ENCODE measurements around the gene DYDC1. TPM values are rescaled to one million over a fixed set of nuclear protein-coding genes. Genes with fewer than 3 reads are reported as not detected.

DYDC1 gene
- polyA plus RNA-seq, 1 of the 3 experiments (the other 2 are of a cell fraction): not detected

DNA sequence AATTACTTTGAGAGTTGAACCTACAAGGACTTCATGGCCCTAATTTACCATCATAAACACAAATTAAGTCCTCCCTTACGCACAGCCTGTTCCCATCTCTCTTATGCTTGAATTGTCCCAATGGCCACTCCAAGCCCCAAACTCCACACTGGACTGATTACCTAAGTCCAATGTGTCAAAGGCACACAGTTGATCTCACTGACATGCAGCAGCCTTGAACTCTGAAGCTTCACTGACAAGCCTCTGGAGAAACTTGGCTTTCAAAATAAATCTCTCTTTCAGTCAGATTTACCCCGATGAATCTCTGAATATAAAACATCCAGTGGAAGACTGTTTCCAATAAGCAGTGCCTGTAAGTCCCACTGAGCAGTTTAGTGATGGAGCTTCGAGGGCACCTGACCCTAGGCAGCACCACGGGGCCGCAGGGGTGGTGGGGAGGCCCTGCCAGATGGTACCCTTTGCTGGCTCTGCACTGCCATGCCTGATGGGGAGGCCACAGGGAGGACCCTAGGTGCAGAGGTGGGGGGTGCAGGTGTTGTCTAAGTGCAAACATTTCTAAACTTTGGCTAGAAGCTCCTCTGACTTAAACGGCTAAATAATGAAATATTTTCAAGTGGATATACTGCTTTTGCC lies 63.8 kb downstream of the DYDC1 start:
- H3K27ac ChIP-seq (ENCODE audit: low read depth in 2 of 2, low read length in 1 of 2): no peak overlapping the region

DNA sequence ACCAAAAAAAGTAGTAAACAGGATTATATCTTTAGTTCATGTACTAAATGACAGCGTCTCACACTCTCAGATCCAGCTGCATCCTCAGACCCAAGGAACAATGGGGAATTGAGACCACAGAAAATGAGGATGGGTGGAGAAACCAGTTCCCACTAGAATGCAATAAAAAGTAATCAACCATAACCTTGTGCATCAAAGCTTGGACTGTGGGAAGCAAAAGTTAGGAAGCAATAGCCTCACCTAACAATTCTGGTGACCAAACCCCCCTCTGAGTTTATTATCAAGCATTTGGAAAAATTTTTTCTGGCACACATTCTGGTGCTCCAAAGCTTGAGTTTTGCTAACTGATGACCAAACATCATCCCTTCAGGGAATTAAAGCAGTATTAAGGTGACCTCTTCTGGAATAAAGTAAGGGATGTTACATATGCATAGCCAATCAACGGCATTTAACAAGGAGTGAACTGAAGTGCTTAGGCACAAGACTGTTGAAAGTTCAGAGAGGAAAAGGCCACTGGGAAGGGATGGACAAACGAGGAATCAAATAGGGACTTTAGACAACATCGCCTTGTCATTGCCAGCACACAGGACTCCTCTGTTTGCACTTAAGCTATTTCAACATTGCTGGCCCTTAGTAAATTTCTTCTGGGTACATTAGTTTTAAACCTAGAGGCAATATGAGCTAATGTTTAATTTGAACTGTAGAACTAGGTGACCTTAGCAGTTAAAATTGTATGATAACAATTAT lies 65.9 kb downstream of the DYDC1 start:
- Histone ChIP-seq H3K4me1 (ENCODE audit: control insufficient read depth in 1 of 2, insufficient read depth in 2 of 2, low read depth in 1 of 2, low read length in 1 of 2) (no peaks in the 10 kb centered on the region; a peak in 1 of 4 replicates), H4K20me1 (ENCODE audit: insufficient read depth) (no peaks in the 10 kb centered on the region), H3K27me3 (ENCODE audit: insufficient read depth) (no peaks in the 10 kb centered on the region), H3K36me3 (replicated peaks in 1 of 2; ENCODE audit: control insufficient read depth in 1 of 2, insufficient read depth in 2 of 2, low read length in 1 of 2) (no peaks in the 10 kb centered on the region), H3K4me3 (ENCODE audit: low read depth in 2 of 2, low read length in 1 of 2) (no peak overlapping the region), H3K9me2 (no peaks in the 10 kb centered on the region), H3K4me2 (no peak overlapping the region), H3K79me2 (ENCODE audit: insufficient read depth) (no peaks in the 10 kb centered on the region), H3K9me3 (no peaks in the 10 kb centered on the region), H3K27ac (ENCODE audit: low read depth in 2 of 2, low read length in 1 of 2) (no peak overlapping the region), H2AFZ (ENCODE audit: low read depth) (no peak overlapping the region), H3K9ac (no peak overlapping the region), H3F3A (replicated peaks; ENCODE audit: insufficient read depth) (no peaks in the 10 kb centered on the region)
- CTCF ChIA-PET: interaction anchor here (1.0 to 1.1 kb wide), 2 partner anchors 30 to 215 kb away, joined by 3 read pairs; no protein-coding TSS in a partner anchor
- TF ChIP-seq POLR2AphosphoS5 (IDR thresholded peaks at IDR 0.05; ENCODE audit: low read depth, low read length): no peak
- no peak for TF ChIP-seq MXI1 (IDR thresholded peaks at IDR 0.05; ENCODE audit: low read depth, low read length)
- no peak for TF ChIP-seq RFX5 (IDR thresholded peaks at IDR 0.05; ENCODE audit: low read length)
- TF ChIP-seq, protein P1, sequence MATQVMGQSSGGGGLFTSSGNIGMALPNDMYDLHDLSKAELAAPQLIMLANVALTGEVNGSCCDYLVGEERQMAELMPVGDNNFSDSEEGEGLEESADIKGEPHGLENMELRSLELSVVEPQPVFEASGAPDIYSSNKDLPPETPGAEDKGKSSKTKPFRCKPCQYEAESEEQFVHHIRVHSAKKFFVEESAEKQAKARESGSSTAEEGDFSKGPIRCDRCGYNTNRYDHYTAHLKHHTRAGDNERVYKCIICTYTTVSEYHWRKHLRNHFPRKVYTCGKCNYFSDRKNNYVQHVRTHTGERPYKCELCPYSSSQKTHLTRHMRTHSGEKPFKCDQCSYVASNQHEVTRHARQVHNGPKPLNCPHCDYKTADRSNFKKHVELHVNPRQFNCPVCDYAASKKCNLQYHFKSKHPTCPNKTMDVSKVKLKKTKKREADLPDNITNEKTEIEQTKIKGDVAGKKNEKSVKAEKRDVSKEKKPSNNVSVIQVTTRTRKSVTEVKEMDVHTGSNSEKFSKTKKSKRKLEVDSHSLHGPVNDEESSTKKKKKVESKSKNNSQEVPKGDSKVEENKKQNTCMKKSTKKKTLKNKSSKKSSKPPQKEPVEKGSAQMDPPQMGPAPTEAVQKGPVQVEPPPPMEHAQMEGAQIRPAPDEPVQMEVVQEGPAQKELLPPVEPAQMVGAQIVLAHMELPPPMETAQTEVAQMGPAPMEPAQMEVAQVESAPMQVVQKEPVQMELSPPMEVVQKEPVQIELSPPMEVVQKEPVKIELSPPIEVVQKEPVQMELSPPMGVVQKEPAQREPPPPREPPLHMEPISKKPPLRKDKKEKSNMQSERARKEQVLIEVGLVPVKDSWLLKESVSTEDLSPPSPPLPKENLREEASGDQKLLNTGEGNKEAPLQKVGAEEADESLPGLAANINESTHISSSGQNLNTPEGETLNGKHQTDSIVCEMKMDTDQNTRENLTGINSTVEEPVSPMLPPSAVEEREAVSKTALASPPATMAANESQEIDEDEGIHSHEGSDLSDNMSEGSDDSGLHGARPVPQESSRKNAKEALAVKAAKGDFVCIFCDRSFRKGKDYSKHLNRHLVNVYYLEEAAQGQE (IDR thresholded peaks at IDR 0.05; ENCODE audit: low read depth, low read length): no peak
- TF ChIP-seq RXRA (IDR thresholded peaks at IDR 0.05; ENCODE audit: borderline replicate concordance, low read depth): no peak
- POLR2A ChIA-PET: no interaction called here
- no peak for DNase-seq
- 34% methylated on average over 4 of the region's 4 CpGs for WGBS (ENCODE audit: low lambda C conversion rate)

More for the DNA sequence above, 63.8 kb downstream of the DYDC1 start:
- Histone ChIP-seq H3K9ac (no peak overlapping the region), H3K9me2 (no peaks in the 10 kb centered on the region), H3K4me1 (ENCODE audit: control insufficient read depth in 1 of 2, insufficient read depth in 2 of 2, low read depth in 1 of 2, low read length in 1 of 2) (no peaks in the 10 kb centered on the region; a peak in 1 of 4 replicates), H3K79me2 (ENCODE audit: insufficient read depth) (no peaks in the 10 kb centered on the region), H2AFZ (ENCODE audit: low read depth) (no peak overlapping the region), H3K9me3 (no peaks in the 10 kb centered on the region), H3K4me3 (ENCODE audit: low read depth in 2 of 2, low read length in 1 of 2) (no peak overlapping the region), H3K4me2 (no peak overlapping the region), H3K36me3 (replicated peaks in 1 of 2; ENCODE audit: control insufficient read depth in 1 of 2, insufficient read depth in 2 of 2, low read length in 1 of 2) (no peaks in the 10 kb centered on the region), H3F3A (replicated peaks; ENCODE audit: insufficient read depth) (no peaks in the 10 kb centered on the region), H3K27me3 (ENCODE audit: insufficient read depth) (no peaks in the 10 kb centered on the region), H4K20me1 (ENCODE audit: insufficient read depth) (no peaks in the 10 kb centered on the region)
- DNase-seq: no peak
- POLR2A ChIA-PET: no interaction called here
- TF ChIP-seq TEAD4 (IDR thresholded peaks at IDR 0.05; ENCODE audit: borderline replicate concordance, insufficient read depth): no peak
- TF ChIP-seq POLR2AphosphoS5 (IDR thresholded peaks at IDR 0.05; ENCODE audit: low read depth, low read length): no peak
- no peak for TF ChIP-seq YY1 (IDR thresholded peaks at IDR 0.05; ENCODE audit: low read depth)
- no peak for TF ChIP-seq EP300 (IDR thresholded peaks at IDR 0.05; ENCODE audit: borderline replicate concordance in 1 of 2, low read depth in 1 of 2, low read length in 1 of 2)
- no peak for TF ChIP-seq EZH2phosphoT487 (IDR thresholded peaks at IDR 0.05; ENCODE audit: borderline replicate concordance, low read depth)
- TF ChIP-seq FOSL2 (IDR thresholded peaks at IDR 0.05; ENCODE audit: borderline replicate concordance, low read depth): no peak
- no peak for TF ChIP-seq MEF2A (IDR thresholded peaks at IDR 0.05; ENCODE audit: borderline replicate concordance, low read depth)
- TF ChIP-seq, protein P2, sequence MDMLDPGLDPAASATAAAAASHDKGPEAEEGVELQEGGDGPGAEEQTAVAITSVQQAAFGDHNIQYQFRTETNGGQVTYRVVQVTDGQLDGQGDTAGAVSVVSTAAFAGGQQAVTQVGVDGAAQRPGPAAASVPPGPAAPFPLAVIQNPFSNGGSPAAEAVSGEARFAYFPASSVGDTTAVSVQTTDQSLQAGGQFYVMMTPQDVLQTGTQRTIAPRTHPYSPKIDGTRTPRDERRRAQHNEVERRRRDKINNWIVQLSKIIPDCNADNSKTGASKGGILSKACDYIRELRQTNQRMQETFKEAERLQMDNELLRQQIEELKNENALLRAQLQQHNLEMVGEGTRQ (IDR thresholded peaks at IDR 0.05; ENCODE audit: borderline replicate concordance, low read depth, low read length): no peak
- TF ChIP-seq RAD21 (IDR thresholded peaks at IDR 0.05; ENCODE audit: low read length): no peak
- TF ChIP-seq ELF1 (IDR thresholded peaks at IDR 0.05): no peak
- TF ChIP-seq, protein P3, sequence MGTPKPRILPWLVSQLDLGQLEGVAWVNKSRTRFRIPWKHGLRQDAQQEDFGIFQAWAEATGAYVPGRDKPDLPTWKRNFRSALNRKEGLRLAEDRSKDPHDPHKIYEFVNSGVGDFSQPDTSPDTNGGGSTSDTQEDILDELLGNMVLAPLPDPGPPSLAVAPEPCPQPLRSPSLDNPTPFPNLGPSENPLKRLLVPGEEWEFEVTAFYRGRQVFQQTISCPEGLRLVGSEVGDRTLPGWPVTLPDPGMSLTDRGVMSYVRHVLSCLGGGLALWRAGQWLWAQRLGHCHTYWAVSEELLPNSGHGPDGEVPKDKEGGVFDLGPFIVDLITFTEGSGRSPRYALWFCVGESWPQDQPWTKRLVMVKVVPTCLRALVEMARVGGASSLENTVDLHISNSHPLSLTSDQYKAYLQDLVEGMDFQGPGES (IDR thresholded peaks at IDR 0.05; ENCODE audit: low read depth, low read length): no peak
- TF ChIP-seq, protein P4, sequence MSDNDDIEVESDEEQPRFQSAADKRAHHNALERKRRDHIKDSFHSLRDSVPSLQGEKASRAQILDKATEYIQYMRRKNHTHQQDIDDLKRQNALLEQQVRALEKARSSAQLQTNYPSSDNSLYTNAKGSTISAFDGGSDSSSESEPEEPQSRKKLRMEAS (IDR thresholded peaks at IDR 0.05; ENCODE audit: low read depth): no peak
- CTCF ChIA-PET: interaction anchor here (0.6 to 1.1 kb wide), 2 partner anchors 70 to 339 kb away, joined by 3 read pairs; no protein-coding TSS in a partner anchor
- WGBS (ENCODE audit: low lambda C conversion rate): 26% methylated on average over 6 of the region's 6 CpGs
